OCI-LY1 (cell line): Measurements from ENCODE around the gene RASL11A.
A peak's percentile ranks its signal among the peaks of the same experiment; 100 is the strongest.
"Not testable (repeated sequence)": the region's sequence is repeated elsewhere in the genome, so short reads cannot be mapped to it uniquely, and the experiment has no call there.

ENCODE experiments used
- H2AFZ ChIP-seq: fragments of 200-600 bp; sonication (generic), shearing (Covaris generic); 2 replicates; pipeline ENCODE4 v1.6.0; 2014; ENCODE audit warnings: antibody characterized with exemption, mild to moderate bottlenecking, low read length
- H3F3A ChIP-seq: fragments of 200-600 bp; sonication (generic), shearing (Covaris generic); 2 replicates; pipeline ENCODE4 v1.6.0; 2014; ENCODE audit warnings: mild to moderate bottlenecking, antibody characterized with exemption, low read length, moderate library complexity; ENCODE audit not compliant: insufficient read depth
- H3K27ac ChIP-seq: fragments of 200-600 bp; sonication (generic); 2 replicates; pipeline ENCODE4 v1.5.1; 2014; ENCODE audit warnings: low read length, mixed run types, mild to moderate bottlenecking, low read depth; ENCODE audit not compliant: poor library complexity, severe bottlenecking
- H3K27me3 ChIP-seq: fragments of 200-600 bp; sonication (generic); 2 replicates; pipeline ENCODE4 v1.6.0; 2014; ENCODE audit warnings: antibody characterized with exemption, mild to moderate bottlenecking, low read length, moderate library complexity; ENCODE audit not compliant: insufficient read depth
- H3K36me3 ChIP-seq: fragments of 200-600 bp; sonication (generic); 2 replicates; pipeline ENCODE4 v1.6.1; 2014; ENCODE audit warnings: mild to moderate bottlenecking, antibody characterized with exemption, low read length, moderate library complexity, mixed read lengths; ENCODE audit not compliant: insufficient read depth
- H3K4me1 ChIP-seq: fragments of 200-600 bp; sonication (generic); 2 replicates; pipeline ENCODE4 v1.5.1; 2014; ENCODE audit warnings: mild to moderate bottlenecking, low read length, moderate library complexity; ENCODE audit not compliant: insufficient read depth, severe bottlenecking
- H3K4me2 ChIP-seq: fragments of 200-600 bp; sonication (generic), shearing (Covaris generic); 2 replicates; pipeline ENCODE4 v1.6.1; 2014; ENCODE audit warnings: low read length
- H3K4me3 ChIP-seq: fragments of 200-600 bp; sonication (generic); 2 replicates; pipeline ENCODE4 v1.5.1; 2014; ENCODE audit warnings: low read length, low read depth, mild to moderate bottlenecking, mixed read lengths; ENCODE audit not compliant: poor library complexity, severe bottlenecking
- H3K79me2 ChIP-seq: fragments of 200-600 bp; shearing (Covaris generic); 2 replicates; pipeline ENCODE4 v1.6.1; 2016; ENCODE audit warnings: mixed run types, low read length, mixed read lengths; ENCODE audit not compliant: insufficient read depth
- H3K9ac ChIP-seq: fragments of 200-600 bp; sonication (generic), shearing (Covaris generic); 2 replicates; pipeline ENCODE4 v1.6.1; 2014; ENCODE audit warnings: mild to moderate bottlenecking, low read length, mixed read lengths
- H3K9me2 ChIP-seq: fragments of 200-600 bp; sonication (generic), shearing (Covaris generic); 2 replicates; pipeline ENCODE4 v1.6.1; 2014; ENCODE audit warnings: low read depth, mild to moderate bottlenecking, low read length, mixed read lengths
- H3K9me3 ChIP-seq: fragments of 200-600 bp; shearing (Covaris generic); 2 replicates; pipeline ENCODE4 v1.6.1; 2014; ENCODE audit warnings: low read length, mixed read lengths
- H4K20me1 ChIP-seq: fragments of 200-600 bp; sonication (generic), shearing (Covaris generic); 2 replicates; pipeline ENCODE4 v1.6.0; 2016; ENCODE audit warnings: mild to moderate bottlenecking, low read length; ENCODE audit not compliant: insufficient read depth
- EZH2 ChIP-seq: fragments of 200-600 bp; sonication (generic), shearing (Covaris generic); IDR thresholded peaks from 2 replicates; pipeline ENCODE4 v1.8.0; 2017; ENCODE audit warnings: borderline replicate concordance, mixed run types, mild to moderate bottlenecking, antibody characterized with exemption, low read length, moderate library complexity, mixed read lengths
- TF ChIP-seq, protein P1 (sequence below): fragments of 200-600 bp; sonication (generic), shearing (Covaris generic); IDR thresholded peaks from 2 replicates; pipeline ENCODE4 v1.5.1; 2017; ENCODE audit warnings: mild to moderate bottlenecking, antibody characterized with exemption, low read length, moderate library complexity, mixed read lengths

The RASL11A gene, protein sequence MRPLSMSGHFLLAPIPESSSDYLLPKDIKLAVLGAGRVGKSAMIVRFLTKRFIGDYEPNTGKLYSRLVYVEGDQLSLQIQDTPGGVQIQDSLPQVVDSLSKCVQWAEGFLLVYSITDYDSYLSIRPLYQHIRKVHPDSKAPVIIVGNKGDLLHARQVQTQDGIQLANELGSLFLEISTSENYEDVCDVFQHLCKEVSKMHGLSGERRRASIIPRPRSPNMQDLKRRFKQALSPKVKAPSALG

DNA sequence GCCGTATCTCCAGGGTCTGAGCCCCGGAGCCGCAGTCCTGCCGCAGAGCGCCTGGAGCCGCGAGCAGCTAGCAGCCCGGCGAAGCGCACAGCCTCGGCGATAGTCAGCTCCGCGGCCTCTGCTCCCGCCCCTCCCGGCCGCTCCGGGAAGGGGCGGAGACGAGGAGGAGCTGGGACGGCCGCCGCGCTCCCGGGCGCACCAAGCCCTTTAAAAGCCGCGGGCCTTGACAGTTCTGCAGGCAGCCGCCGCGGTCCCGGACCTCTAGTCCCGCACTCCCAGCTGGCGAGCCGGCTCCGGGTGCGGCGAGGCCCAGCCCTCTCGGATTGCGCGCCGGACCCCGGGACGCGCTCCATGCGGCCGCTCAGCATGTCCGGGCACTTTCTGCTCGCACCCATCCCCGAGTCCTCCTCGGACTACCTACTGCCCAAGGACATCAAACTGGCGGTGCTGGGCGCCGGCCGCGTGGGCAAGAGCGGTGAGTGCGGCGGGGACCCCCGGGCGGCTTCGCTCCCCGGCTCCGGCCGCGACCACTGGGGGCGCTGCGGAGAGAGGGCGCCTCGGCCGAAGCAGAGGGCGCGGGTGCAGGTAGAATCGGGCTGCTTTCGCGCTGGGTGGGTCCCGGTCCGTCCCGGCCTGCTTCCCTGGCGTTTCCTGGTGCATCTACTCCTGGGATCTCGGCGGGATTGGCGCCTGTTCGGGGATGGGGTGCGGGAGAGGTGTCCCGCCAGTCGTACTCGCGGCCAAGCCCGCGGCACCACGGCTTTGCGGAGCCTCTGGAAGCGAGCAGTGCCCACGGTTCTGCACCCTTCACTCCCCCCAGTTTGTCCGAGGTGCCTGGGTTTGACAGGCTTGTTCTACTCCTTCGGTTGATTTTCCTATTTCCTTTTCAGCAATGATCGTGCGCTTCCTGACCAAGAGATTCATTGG is at the start of gene RASL11A:
Gene RASL11A (plus strand): TSS at position 237 of the 927 bp plus-strand sequence. CDS start 115 bp downstream, at position 352.
- Histone ChIP-seq H3K27me3 (peaks cover 3% of the 10 kb centered on the region; the same call in 1 of the 2 replicates), H3K9me2 (no peaks in the 10 kb centered on the region), H3K79me2 (no peaks in the 10 kb centered on the region), H3F3A (no peaks in the 10 kb centered on the region), H4K20me1 (no peaks in the 10 kb centered on the region), H3K4me3 (peak within 1 kb of the TSS; percentile 71), H3K27ac (no peak within 1 kb of the TSS), H3K4me1 (peaks cover 14% of the 10 kb centered on the region), H2AFZ (peak within 1 kb of the TSS; percentile 12; the same call in 1 of the 2 replicates), H3K36me3 (no peaks in the 10 kb centered on the region), H3K9me3 (no peaks in the 10 kb centered on the region), H3K4me2 (peak within 1 kb of the TSS; percentile 96), H3K9ac (peak within 1 kb of the TSS; percentile 70)
- TF ChIP-seq EZH2, result no peak
- TF ChIP-seq, protein P1, sequence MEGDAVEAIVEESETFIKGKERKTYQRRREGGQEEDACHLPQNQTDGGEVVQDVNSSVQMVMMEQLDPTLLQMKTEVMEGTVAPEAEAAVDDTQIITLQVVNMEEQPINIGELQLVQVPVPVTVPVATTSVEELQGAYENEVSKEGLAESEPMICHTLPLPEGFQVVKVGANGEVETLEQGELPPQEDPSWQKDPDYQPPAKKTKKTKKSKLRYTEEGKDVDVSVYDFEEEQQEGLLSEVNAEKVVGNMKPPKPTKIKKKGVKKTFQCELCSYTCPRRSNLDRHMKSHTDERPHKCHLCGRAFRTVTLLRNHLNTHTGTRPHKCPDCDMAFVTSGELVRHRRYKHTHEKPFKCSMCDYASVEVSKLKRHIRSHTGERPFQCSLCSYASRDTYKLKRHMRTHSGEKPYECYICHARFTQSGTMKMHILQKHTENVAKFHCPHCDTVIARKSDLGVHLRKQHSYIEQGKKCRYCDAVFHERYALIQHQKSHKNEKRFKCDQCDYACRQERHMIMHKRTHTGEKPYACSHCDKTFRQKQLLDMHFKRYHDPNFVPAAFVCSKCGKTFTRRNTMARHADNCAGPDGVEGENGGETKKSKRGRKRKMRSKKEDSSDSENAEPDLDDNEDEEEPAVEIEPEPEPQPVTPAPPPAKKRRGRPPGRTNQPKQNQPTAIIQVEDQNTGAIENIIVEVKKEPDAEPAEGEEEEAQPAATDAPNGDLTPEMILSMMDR, result peak; percentile 90

DNA sequence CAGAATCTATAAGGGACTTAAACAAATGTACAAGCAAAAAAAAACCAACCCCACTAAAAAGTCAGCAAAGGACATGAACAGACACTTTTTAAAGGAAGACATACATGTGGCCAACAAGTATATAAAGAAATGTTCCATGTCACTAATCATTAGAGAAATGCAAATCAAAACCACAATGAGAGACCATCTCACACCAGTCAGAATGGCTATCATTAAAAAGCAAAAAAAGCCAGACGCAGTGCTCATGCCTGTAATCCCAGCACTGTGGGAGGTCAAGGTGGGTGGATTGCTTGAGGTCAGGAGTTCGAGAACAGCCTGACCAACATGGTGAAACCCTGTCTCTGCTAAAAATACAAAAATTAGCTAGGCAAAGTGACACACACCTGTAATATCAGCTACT is 48.5 kb upstream of the RASL11A start:
- H3K27me3 ChIP-seq, H3K4me1 ChIP-seq, H3K36me3 ChIP-seq, H3K9me2 ChIP-seq, H3K4me3 ChIP-seq, H3K9me3 ChIP-seq, H3F3A ChIP-seq, H3K27ac ChIP-seq, H3K79me2 ChIP-seq, H3K4me2 ChIP-seq, H4K20me1 ChIP-seq, H3K9ac ChIP-seq, H2AFZ ChIP-seq: not testable (repeated sequence)

DNA sequence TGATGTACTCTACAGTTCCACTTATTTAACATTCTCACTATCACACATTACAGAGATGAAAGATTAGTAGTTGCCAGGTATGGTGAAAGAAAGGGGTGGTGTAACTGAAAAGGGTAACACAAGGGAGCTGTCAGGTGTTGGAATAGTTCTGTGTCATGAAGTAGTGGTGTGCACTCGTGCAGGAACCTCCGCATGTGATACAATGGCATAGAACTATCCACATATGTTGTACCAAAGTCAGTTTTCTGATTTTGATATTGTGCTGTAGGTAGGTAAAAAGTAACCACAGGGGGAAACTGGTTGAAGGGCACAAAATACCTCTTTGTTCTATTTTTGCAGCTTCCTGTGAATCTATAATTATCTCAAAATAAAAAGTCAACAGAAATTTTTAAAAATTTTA is 43.6 kb upstream of the RASL11A start:
- TF ChIP-seq EZH2, result no peak
- TF ChIP-seq, protein P1, result no peak

More for the DNA sequence above, 43.6 kb upstream of the RASL11A start:
- H3K36me3 ChIP-seq, result no peaks in the 10 kb centered on the region; the same call in 1 of the 2 replicates
- H2AFZ ChIP-seq, result no peak overlapping the region
- no peak overlapping the region for H3K4me2 ChIP-seq
- no peaks in the 10 kb centered on the region for H3K79me2 ChIP-seq
- H3K9me2 ChIP-seq, result no peaks in the 10 kb centered on the region
- H3K9ac ChIP-seq, result no peak overlapping the region
- no peaks in the 10 kb centered on the region for H4K20me1 ChIP-seq
- H3K27me3 ChIP-seq, result peaks cover 5% of the 10 kb centered on the region; the same call in 1 of the 2 replicates
- H3K4me1 ChIP-seq, result no peaks in the 10 kb centered on the region
- H3K9me3 ChIP-seq, result 0 out of 2 replicates have a peak, but pooled peaks cover 4% of the 10 kb centered on the region
- no peaks in the 10 kb centered on the region for H3F3A ChIP-seq
- H3K27ac ChIP-seq, result no peak overlapping the region
- no peak overlapping the region for H3K4me3 ChIP-seq
